H1 (cell line): Measurements from ENCODE around the gene OVCH2. TPM values are rescaled to one million over a fixed set of nuclear protein-coding genes. Genes with fewer than 3 reads are reported as not detected.

ENCODE experiments used
- CTCF ChIA-PET: fragments of 300-600 bp; sonication (Branson Sonifier 250); formaldehyde crosslinking; loops from one replicate; lab custom pipeline; 2021; ENCODE audit not compliant: partially characterized antibody; lab: Charles Lee
- POLR2A ChIA-PET: fragments of 300-600 bp; sonication (Branson Sonifier 250); formaldehyde crosslinking; loops from one replicate; lab custom pipeline; 2021; ENCODE audit warnings: inconsistent platforms; ENCODE audit not compliant: partially characterized antibody; lab: Charles Lee
- DNase-seq, 2 experiments: peaks; one replicate each; pipeline versions ENCODE4 v3.0.0 to v3.0.0-alpha.2; 2010 to 2022; ENCODE audit warnings: low spot score in 2 of 2, low read depth in 1 of 2, mixed read lengths in 1 of 2
- FAIRE-seq: peaks from 2 replicates; lab custom pipeline; 2011; peaks lifted over from hg19 to GRCh38; lab: Jason Lieb, UNC
- H2AFZ ChIP-seq: 2 replicates; pipeline ENCODE4 v1.8.1; 2012; ENCODE audit warnings: low read length, inconsistent platforms
- H2AK5ac ChIP-seq: 2 replicates; pipeline ENCODE4 v1.6.1; 2013; ENCODE audit warnings: low read depth, low read length
- H2BK120ac ChIP-seq: replicated peaks from 2 replicates; pipeline ENCODE3; 2013; ENCODE audit warnings: low read depth, low read length, inconsistent platforms
- H2BK12ac ChIP-seq: 2 replicates; pipeline ENCODE4 v1.6.1; 2013; ENCODE audit warnings: low read depth, low read length
- H2BK15ac ChIP-seq: 2 replicates; pipeline ENCODE4 v1.6.1; 2013; ENCODE audit warnings: low read length
- H2BK20ac ChIP-seq: 2 replicates; pipeline ENCODE4 v1.6.1; 2013; ENCODE audit warnings: low read length
- H2BK5ac ChIP-seq: 2 replicates; pipeline ENCODE4 v1.6.1; 2013; ENCODE audit warnings: low read depth, low read length
- H3K14ac ChIP-seq: 2 replicates; pipeline ENCODE4 v1.6.1; 2013; ENCODE audit warnings: inconsistent platforms; ENCODE audit not compliant: insufficient read length
- H3K18ac ChIP-seq: 2 replicates; pipeline ENCODE4 v1.6.1; 2013; ENCODE audit warnings: low read length; ENCODE audit errors: extremely low read depth
- H3K23ac ChIP-seq: 2 replicates; pipeline ENCODE4 v1.6.1; 2013; ENCODE audit warnings: inconsistent platforms; ENCODE audit not compliant: insufficient read length
- H3K23me2 ChIP-seq: 2 replicates; pipeline ENCODE4 v1.6.1; 2013; ENCODE audit warnings: low read depth, low read length
- H3K27ac ChIP-seq: 2 replicates; pipeline ENCODE4 v1.6.1; 2011; ENCODE audit warnings: low read depth, low read length, inconsistent platforms
- H3K27me3 ChIP-seq, 4 experiments: replicated peaks in 1 of 4; 1 replicate in 1 of 4; 2 replicates in 3 of 4; pipeline versions ENCODE4 v1.6.1 to v1.8.1; 2011 to 2013; ENCODE audit warnings: low read length in 3 of 4, mild to moderate bottlenecking in 3 of 4, inconsistent platforms in 2 of 4, mixed read lengths in 2 of 4, moderate library complexity in 1 of 4; ENCODE audit not compliant: control insufficient read depth in 3 of 4, insufficient read depth in 3 of 4; ENCODE audit errors: extremely low read depth in 1 of 4
- H3K36me3 ChIP-seq, 4 experiments: 2 replicates each; pipeline versions ENCODE4 v1.6.1 to v1.8.1; 2011 to 2013; ENCODE audit warnings: mild to moderate bottlenecking in 4 of 4, low read length in 3 of 4, moderate library complexity in 2 of 4, control low read depth in 1 of 4, inconsistent platforms in 1 of 4; ENCODE audit not compliant: insufficient read depth in 4 of 4, control insufficient read depth in 2 of 4
- H3K4ac ChIP-seq: replicated peaks from 2 replicates; pipeline ENCODE3; 2013; ENCODE audit warnings: low read length, low read depth, mixed read lengths, inconsistent platforms; ENCODE audit not compliant: insufficient read length
- H3K4me1 ChIP-seq, 4 experiments: replicated peaks in 1 of 4; 1 replicate in 1 of 4; 2 replicates in 3 of 4; pipeline versions ENCODE4 v1.6.1 to v1.8.1; 2011 to 2013; ENCODE audit warnings: low read length in 3 of 4, inconsistent platforms in 2 of 4, mixed read lengths in 1 of 4; ENCODE audit not compliant: insufficient read depth in 4 of 4, control insufficient read depth in 3 of 4
- H3K4me2 ChIP-seq, 2 experiments: 2 replicates each; pipeline versions ENCODE4 v1.6.1 to v1.8.1; 2011 to 2013; ENCODE audit warnings: low read depth in 2 of 2, low read length in 2 of 2, control low read depth in 1 of 2, inconsistent platforms in 1 of 2, mild to moderate bottlenecking in 1 of 2; ENCODE audit not compliant: insufficient read depth in 1 of 2
- H3K4me3 ChIP-seq, 4 experiments: fragments of 200-600, 300-600 bp in 1 of 4; sonication (generic), shearing (Covaris generic), sonication (Bioruptor Twin) in 1 of 4; 2 replicates each; pipeline versions ENCODE4 v1.5.1 to v1.8.1; 2011 to 2016; ENCODE audit warnings: low read length in 4 of 4, low read depth in 3 of 4, control low read depth in 2 of 4, inconsistent platforms in 2 of 4, mild to moderate bottlenecking in 2 of 4, mixed read lengths in 1 of 4, moderate library complexity in 1 of 4; ENCODE audit not compliant: insufficient read depth in 2 of 4; ENCODE audit errors: extremely low read depth in 1 of 4
- H3K56ac ChIP-seq: replicated peaks from 2 replicates; pipeline ENCODE3; 2013; ENCODE audit warnings: low read depth, mild to moderate bottlenecking, mixed read lengths, low read length, inconsistent platforms; ENCODE audit not compliant: insufficient read length
- H3K79me1 ChIP-seq: 2 replicates; pipeline ENCODE4 v1.6.1; 2013; ENCODE audit warnings: low read depth, low read length, control low read depth
- H3K79me2 ChIP-seq, 2 experiments: 2 replicates each; pipeline versions ENCODE4 v1.6.1 to v1.8.1; 2012 to 2013; ENCODE audit warnings: low read length in 2 of 2, mild to moderate bottlenecking in 2 of 2, inconsistent platforms in 1 of 2; ENCODE audit not compliant: insufficient read depth in 2 of 2, control insufficient read depth in 1 of 2
- H3K9ac ChIP-seq, 4 experiments: replicated peaks in 1 of 4; 1 replicate in 1 of 4; 2 replicates in 3 of 4; pipeline versions ENCODE4 v1.6.1 to v1.8.1; 2011 to 2013; ENCODE audit warnings: low read depth in 3 of 4, low read length in 3 of 4, control low read depth in 2 of 4, mild to moderate bottlenecking in 2 of 4, moderate library complexity in 2 of 4, inconsistent platforms in 1 of 4; ENCODE audit errors: extremely low read depth in 1 of 4
- H3K9me3 ChIP-seq, 2 experiments: 2 replicates each; pipeline versions ENCODE4 v1.6.1 to v1.8.1; 2012 to 2013; ENCODE audit warnings: mild to moderate bottlenecking in 2 of 2, moderate library complexity in 2 of 2, control low read depth in 1 of 2, inconsistent platforms in 1 of 2, low read depth in 1 of 2, low read length in 1 of 2, mixed read lengths in 1 of 2; ENCODE audit not compliant: insufficient read depth in 2 of 2
- H4K20me1 ChIP-seq, 2 experiments: replicated peaks in 1 of 2; 2 replicates each; pipeline versions ENCODE3 to v1.8.1; 2011 to 2013; ENCODE audit warnings: inconsistent platforms in 2 of 2, low read length in 2 of 2, mild to moderate bottlenecking in 1 of 2; ENCODE audit not compliant: insufficient read depth in 2 of 2, control insufficient read depth in 1 of 2
- H4K5ac ChIP-seq: 2 replicates; pipeline ENCODE4 v1.6.1; 2013; ENCODE audit warnings: low read length, low read depth, mixed read lengths, inconsistent platforms; ENCODE audit not compliant: insufficient read length
- H4K8ac ChIP-seq: 2 replicates; pipeline ENCODE4 v1.8.0; 2013; ENCODE audit warnings: mild to moderate bottlenecking, moderate library complexity, low read length, inconsistent platforms; ENCODE audit not compliant: insufficient read depth; ENCODE audit errors: extremely low read depth
- H4K91ac ChIP-seq: replicated peaks from 2 replicates; pipeline ENCODE3; 2013; ENCODE audit warnings: low read length, mixed read lengths, inconsistent platforms; ENCODE audit not compliant: insufficient read length
- BCL11A ChIP-seq, 2 experiments: IDR thresholded peaks; one replicate each; pipeline ENCODE4 v1.6.1; 2011; ENCODE audit warnings: low read depth in 2 of 2, low read length in 2 of 2, mild to moderate bottlenecking in 2 of 2
- CTBP2 ChIP-seq: IDR thresholded peaks from 2 replicates; pipeline ENCODE4 v1.7.0; 2011; ENCODE audit warnings: borderline replicate concordance, mild to moderate bottlenecking, moderate library complexity, mixed read lengths, low read length; ENCODE audit not compliant: insufficient read depth, insufficient read length
- EP300 ChIP-seq, 2 experiments: IDR thresholded peaks; 1 replicate in 1 of 2; 2 replicates in 1 of 2; pipeline ENCODE4 v1.6.1; 2011 to 2012; ENCODE audit warnings: low read depth in 2 of 2, low read length in 2 of 2, mild to moderate bottlenecking in 2 of 2, borderline replicate concordance in 1 of 2, inconsistent platforms in 1 of 2, moderate library complexity in 1 of 2
- KDM1A ChIP-seq: fragments of 200-600, 300-600 bp; sonication (generic); IDR thresholded peaks from 2 replicates; pipeline ENCODE4 v1.7.1; 2016; ENCODE audit warnings: mild to moderate bottlenecking, low read length, borderline replicate concordance
- KDM4A ChIP-seq: IDR thresholded peaks from one replicate; pipeline ENCODE4 v1.7.1; 2012; ENCODE audit warnings: low read depth, mild to moderate bottlenecking, moderate library complexity, low read length, inconsistent platforms; ENCODE audit not compliant: severe bottlenecking
- RNF2 ChIP-seq: fragments of 200-900, 300-1000 bp; sonication (generic); IDR thresholded peaks from 2 replicates; pipeline ENCODE4 v1.7.1; 2016; ENCODE audit warnings: borderline replicate concordance, low read depth, mild to moderate bottlenecking, antibody characterized with exemption, low read length; ENCODE audit not compliant: poor library complexity, severe bottlenecking; ENCODE audit errors: missing control alignments
- SIRT6 ChIP-seq: IDR thresholded peaks from one replicate; pipeline ENCODE4 v1.7.1; 2012; ENCODE audit warnings: low read length, inconsistent platforms
- SIX5 ChIP-seq: IDR thresholded peaks from 2 replicates; pipeline ENCODE4 v1.6.1; 2011; ENCODE audit warnings: mild to moderate bottlenecking, low read depth, low read length
- SUZ12 ChIP-seq: fragments of 200-600 bp; sonication (generic); IDR thresholded peaks from 2 replicates; pipeline ENCODE4 v1.6.1; 2012; ENCODE audit warnings: mild to moderate bottlenecking, inconsistent platforms, low read length, moderate library complexity, mixed read lengths
- WGBS, 2 experiments: shearing (Covaris generic) in 1 of 2; methylation state at CpG; one replicate each; pipeline versions ENCODE4 v1.1.6 to v1.1.7; 2013 to 2015; ENCODE audit warnings: low lambda C conversion rate in 2 of 2, mixed read lengths in 2 of 2, inconsistent platforms in 1 of 2, low coverage in 1 of 2, missing lambda C conversion rate in 1 of 2; ENCODE audit not compliant: insufficient replicate concordance in 2 of 2, insufficient coverage in 1 of 2, insufficient read length in 1 of 2; ENCODE audit errors: extremely low coverage in 1 of 2, missing lambda C conversion rate in 1 of 2; 5-methylcytosine and 5-hydroxymethylcytosine counted together
- polyA plus RNA-seq, 7 experiments: library from polyadenylated mRNA; depleted of rRNA in 3 of 7; stranded (reverse) in 5 of 7; unstranded in 2 of 7; fragments of >200 nt in 5 of 7; fragments of 200-250 nt in 2 of 7; gene quantifications; 1 replicate in 5 of 7; 2 replicates in 1 of 7; 4 replicates in 1 of 7; pipeline versions ENCODE4 v1.2.1 to v1.2.3, GENCODE V29; 2011 to 2013; ENCODE audit warnings: missing spikeins in 2 of 7, mixed read lengths in 2 of 7
- total RNA-seq: library from RNA; stranded (reverse); fragmentation: NEBNext Ultra II Directional; extraction: Animal tissue kit (Norgen Biotek cat#: 25700); gene quantifications from 2 replicates; pipeline ENCODE4 v1.2.1, GENCODE V29; 2021

Gene OVCH2
- total and polyA plus RNA-seq, 2 of the 8 experiments (the other 6 are each of a cell fraction or from before 2014, with no cell fraction given), result 0.03 to 1.1 TPM

GRCh38 chr11:7642747-7643146 lies 63.5 kb downstream of the OVCH2 start:
- Histone ChIP-seq H3K9ac (no peak overlapping the region), H2BK15ac (no peak overlapping the region), H2AFZ (no peak overlapping the region), H3K14ac (no peak overlapping the region), H2BK20ac (no peak overlapping the region), H3K9me3 (no peaks in the 10 kb centered on the region), H3K4me1 (no peaks in the 10 kb centered on the region), H3K23ac (no peak overlapping the region), H3K36me3 (0 out of 8 replicates have a peak, but pooled peaks cover 0 to 2% (median 0%) of the 10 kb centered on the region in 4 experiments), H4K20me1 (no peaks in the 10 kb centered on the region), H3K27me3 (no peaks in the 10 kb centered on the region), H4K91ac (no peak overlapping the region), H3K23me2 (no peaks in the 10 kb centered on the region), H4K5ac (no peak overlapping the region), H3K4me3 (no peak overlapping the region), H2BK12ac (no peak overlapping the region), H3K79me1 (no peaks in the 10 kb centered on the region), H2AK5ac (no peak overlapping the region), H3K79me2 (no peaks in the 10 kb centered on the region), H3K4ac (no peak overlapping the region), H4K8ac (no peak overlapping the region), H2BK120ac (no peak overlapping the region), H3K18ac (no peak overlapping the region), H3K56ac (no peak overlapping the region), H3K27ac (no peak overlapping the region), H2BK5ac (no peak overlapping the region), H3K4me2 (no peak overlapping the region)
- ChIA-PET CTCF (interaction anchor here (0.6 to 16.4 kb wide), 13 partner anchors 9 to 288 kb away, joined by 3 to 325 read pairs (median 4); no protein-coding TSS in a partner anchor), POLR2A (no interaction called here)
- FAIRE-seq, result no peak
- DNase-seq, result no peak
- WGBS, 2 experiments, result 78% methylated on average over 4 of the region's 4 CpGs; no CpG with 5 or more reads in 1 of the 2 experiments
- TF ChIP-seq SIRT6, result no peak
- TF ChIP-seq SIX5, result no peak
- no peak for TF ChIP-seq CTBP2
- no peak for TF ChIP-seq SUZ12
- no peak for TF ChIP-seq KDM1A
- no peak for TF ChIP-seq BCL11A (IDR thresholded peaks at IDR 0.05; ENCODE audit: low read depth in 2 of 2, low read length in 2 of 2)
- TF ChIP-seq RNF2, result no peak
- TF ChIP-seq KDM4A, result no peak
- TF ChIP-seq EP300 (IDR thresholded peaks at IDR 0.05; ENCODE audit: borderline replicate concordance in 1 of 2, low read depth in 2 of 2, low read length in 2 of 2), result no peak
